MM.1S (cell line): ENCODE data around the gene FLAD1.
A peak's percentile ranks its signal among the peaks of the same experiment; 100 is the strongest.

Experiments used
- DNase-seq: peaks from one replicate; pipeline ENCODE4 v3.0.0-alpha.2; 2015
- H2AFZ ChIP-seq: fragments of 300-600 bp; sonication (generic); 2 replicates; pipeline ENCODE4 v1.6.0; 2016; ENCODE audit warnings: antibody characterized with exemption, low read length
- H3F3A ChIP-seq: fragments of 300-600 bp; sonication (generic); 2 replicates; pipeline ENCODE4 v1.6.1; 2016; ENCODE audit warnings: mild to moderate bottlenecking, antibody characterized with exemption, low read length, moderate library complexity, mixed read lengths; ENCODE audit not compliant: insufficient read depth
- H3K27ac ChIP-seq: fragments of 300-600 bp; sonication (generic); 2 replicates; pipeline ENCODE4 v1.5.1; 2016; ENCODE audit warnings: mild to moderate bottlenecking, low read length
- H3K27me3 ChIP-seq: fragments of 300-600 bp; sonication (generic); replicated peaks from 2 replicates; pipeline ENCODE4 v1.6.0; 2016; ENCODE audit warnings: low read length; ENCODE audit not compliant: insufficient read depth
- H3K36me3 ChIP-seq: fragments of 300-600 bp; sonication (generic); replicated peaks from 2 replicates; pipeline ENCODE4 v1.6.1; 2016; ENCODE audit warnings: mild to moderate bottlenecking, low read length, mixed read lengths; ENCODE audit not compliant: insufficient read depth
- H3K4me1 ChIP-seq: fragments of 300-600 bp; sonication (generic); 2 replicates; pipeline ENCODE4 v1.6.1; 2016; ENCODE audit warnings: low read length, mixed read lengths
- H3K4me2 ChIP-seq: fragments of 300-600 bp; sonication (generic); 2 replicates; pipeline ENCODE4 v1.6.0; 2016; ENCODE audit warnings: low read depth, low read length
- H3K4me3 ChIP-seq: fragments of 300-600 bp; sonication (generic); 2 replicates; pipeline ENCODE4 v1.5.1; 2016; ENCODE audit warnings: low read length, mixed read lengths
- H3K79me2 ChIP-seq: fragments of 300-600 bp; sonication (generic); 2 replicates; pipeline ENCODE4 v1.6.1; 2016; ENCODE audit warnings: mixed run types, low read length, mixed read lengths
- H3K9ac ChIP-seq: fragments of 300-600 bp; sonication (generic); 2 replicates; pipeline ENCODE4 v1.6.1; 2016; ENCODE audit warnings: low read length, mixed read lengths
- H3K9me2 ChIP-seq: fragments of 300-600 bp; sonication (generic); replicated peaks from 2 replicates; pipeline ENCODE4 v1.6.1; 2016; ENCODE audit warnings: mild to moderate bottlenecking, low read length, mixed read lengths; ENCODE audit not compliant: insufficient read depth
- H3K9me3 ChIP-seq: fragments of 300-600 bp; sonication (generic); replicated peaks from 2 replicates; pipeline ENCODE4 v1.6.1; 2016; ENCODE audit warnings: mild to moderate bottlenecking, low read length, mixed read lengths; ENCODE audit not compliant: insufficient read depth
- H4K20me1 ChIP-seq: fragments of 300-600 bp; sonication (generic); 2 replicates; pipeline ENCODE4 v1.6.1; 2016; ENCODE audit warnings: mild to moderate bottlenecking, low read length, moderate library complexity, mixed read lengths; ENCODE audit not compliant: insufficient read depth
- EZH2 ChIP-seq: fragments of 300-600 bp; sonication (generic); optimal IDR thresholded peaks from 2 replicates; pipeline ENCODE3; 2017; ENCODE audit warnings: low read depth, mild to moderate bottlenecking, antibody characterized with exemption, low read length, mixed read lengths
- EZH2phosphoT487 ChIP-seq: fragments of 300-600 bp; sonication (generic); IDR thresholded peaks from 2 replicates; pipeline ENCODE4 v1.6.1; 2018; ENCODE audit warnings: antibody characterized with exemption, low read length
- TF ChIP-seq, protein P1 (sequence below): fragments of 300-600 bp; sonication (generic); IDR thresholded peaks from 2 replicates; pipeline ENCODE4 v1.5.1; 2016; ENCODE audit warnings: antibody characterized with exemption, low read length, mixed read lengths

Gene FLAD1

GRCh38 chr1:154945160-154945961 is 37.8 kb upstream of the FLAD1 start:
- DNase-seq: no peak
- no peaks in the 10 kb centered on the region for H3K9me2 ChIP-seq
- H3K27me3 ChIP-seq: no peaks in the 10 kb centered on the region
- peak overlapping the region; percentile 3; the same call in 1 of the 2 replicates for H3K4me3 ChIP-seq
- H4K20me1 ChIP-seq: no peaks in the 10 kb centered on the region
- no peaks in the 10 kb centered on the region for H3K36me3 ChIP-seq
- peak overlapping the region; percentile 87 for H3K4me2 ChIP-seq
- peaks cover 66% of the 10 kb centered on the region for H3K79me2 ChIP-seq
- H3K9ac ChIP-seq: peak overlapping the region; percentile 89
- peaks cover 79% of the 10 kb centered on the region for H3K4me1 ChIP-seq
- H3F3A ChIP-seq: peaks cover 80% of the 10 kb centered on the region
- peak overlapping the region; percentile 91 for H3K27ac ChIP-seq
- H3K9me3 ChIP-seq: no peaks in the 10 kb centered on the region
- no peak for TF ChIP-seq EZH2phosphoT487
- TF ChIP-seq EZH2: no peak
- TF ChIP-seq, protein P1, sequence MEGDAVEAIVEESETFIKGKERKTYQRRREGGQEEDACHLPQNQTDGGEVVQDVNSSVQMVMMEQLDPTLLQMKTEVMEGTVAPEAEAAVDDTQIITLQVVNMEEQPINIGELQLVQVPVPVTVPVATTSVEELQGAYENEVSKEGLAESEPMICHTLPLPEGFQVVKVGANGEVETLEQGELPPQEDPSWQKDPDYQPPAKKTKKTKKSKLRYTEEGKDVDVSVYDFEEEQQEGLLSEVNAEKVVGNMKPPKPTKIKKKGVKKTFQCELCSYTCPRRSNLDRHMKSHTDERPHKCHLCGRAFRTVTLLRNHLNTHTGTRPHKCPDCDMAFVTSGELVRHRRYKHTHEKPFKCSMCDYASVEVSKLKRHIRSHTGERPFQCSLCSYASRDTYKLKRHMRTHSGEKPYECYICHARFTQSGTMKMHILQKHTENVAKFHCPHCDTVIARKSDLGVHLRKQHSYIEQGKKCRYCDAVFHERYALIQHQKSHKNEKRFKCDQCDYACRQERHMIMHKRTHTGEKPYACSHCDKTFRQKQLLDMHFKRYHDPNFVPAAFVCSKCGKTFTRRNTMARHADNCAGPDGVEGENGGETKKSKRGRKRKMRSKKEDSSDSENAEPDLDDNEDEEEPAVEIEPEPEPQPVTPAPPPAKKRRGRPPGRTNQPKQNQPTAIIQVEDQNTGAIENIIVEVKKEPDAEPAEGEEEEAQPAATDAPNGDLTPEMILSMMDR: no peak
- H2AFZ ChIP-seq: no peak overlapping the region

GRCh38 chr1:154945962-154946850 is 36.9 kb upstream of the FLAD1 start:
- H3K9ac ChIP-seq: peak overlapping the region; percentile 89; the same call in 1 of the 2 replicates
- H4K20me1 ChIP-seq: no peaks in the 10 kb centered on the region
- 0 out of 2 replicates have a peak, but pooled peaks cover 5% of the 10 kb centered on the region for H3K36me3 ChIP-seq
- H3K4me2 ChIP-seq: peak overlapping the region; percentile 87
- H3K27me3 ChIP-seq: no peaks in the 10 kb centered on the region
- H3K4me1 ChIP-seq: peaks cover 79% of the 10 kb centered on the region
- no peaks in the 10 kb centered on the region for H3K9me2 ChIP-seq
- no peak for TF ChIP-seq EZH2phosphoT487
- TF ChIP-seq, protein P1: no peak
- TF ChIP-seq EZH2: no peak
- DNase-seq: no peak
- no peak overlapping the region for H3K4me3 ChIP-seq
- H3K27ac ChIP-seq: peak overlapping the region; percentile 91; the same call in 1 of the 2 replicates
- H3K9me3 ChIP-seq: no peaks in the 10 kb centered on the region
- H3F3A ChIP-seq: peaks cover 80% of the 10 kb centered on the region
- H3K79me2 ChIP-seq: peaks cover 71% of the 10 kb centered on the region
- no peak overlapping the region for H2AFZ ChIP-seq

DNA sequence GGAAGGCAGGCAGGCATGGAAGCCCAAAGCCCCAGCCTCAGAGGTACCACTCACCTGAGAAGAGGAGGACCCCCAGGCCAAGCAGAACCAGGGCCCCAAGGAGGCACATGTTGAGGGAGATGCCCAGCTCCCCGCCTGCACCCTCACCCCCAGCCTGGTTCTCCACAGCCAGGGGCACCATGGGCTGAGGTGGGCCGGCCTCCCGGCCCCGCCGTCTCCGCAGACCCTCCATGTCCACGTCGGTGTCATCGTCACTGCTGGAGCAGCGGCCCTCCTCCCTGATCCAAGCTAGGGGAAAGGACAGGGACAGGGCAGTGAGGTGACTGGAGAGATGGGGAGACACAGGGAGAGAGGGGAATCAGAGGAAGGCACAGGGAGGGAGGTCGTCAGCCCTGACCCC is 35.1 kb upstream of the FLAD1 start:
- no peak overlapping the region for H3K4me3 ChIP-seq
- H3F3A ChIP-seq: peaks cover 81% of the 10 kb centered on the region
- H3K4me2 ChIP-seq: peak overlapping the region; percentile 26; the same call in 1 of the 2 replicates
- peak overlapping the region; percentile 47; the same call in 1 of the 2 replicates for H3K27ac ChIP-seq
- peak overlapping the region; percentile 8; the same call in 1 of the 2 replicates for H3K9ac ChIP-seq
- DNase-seq: no peak
- no peaks in the 10 kb centered on the region for H3K9me3 ChIP-seq
- TF ChIP-seq EZH2 (no peak), EZH2phosphoT487 (no peak)
- TF ChIP-seq, protein P1: no peak
- H3K79me2 ChIP-seq: peaks cover 80% of the 10 kb centered on the region
- H3K9me2 ChIP-seq: no peaks in the 10 kb centered on the region
- H3K36me3 ChIP-seq: 0 out of 2 replicates have a peak, but pooled peaks cover 5% of the 10 kb centered on the region
- peaks cover 64% of the 10 kb centered on the region for H3K4me1 ChIP-seq
- H3K27me3 ChIP-seq: no peaks in the 10 kb centered on the region
- H4K20me1 ChIP-seq: no peaks in the 10 kb centered on the region
- no peak overlapping the region for H2AFZ ChIP-seq
